Spleen (tissue), 7 donors: ENCODE data around the gene PLAGL1.

ENCODE experiments used
- CTCF ChIP-seq, 11 experiments: fragments of 200-600 bp in 7 of 11; fragments of 450-650 bp in 4 of 11; sonication (generic) in 4 of 11; IDR thresholded peaks in 8 of 11; conservative IDR thresholded peaks in 3 of 11; 1 replicate in 7 of 11; 2 replicates in 4 of 11; pipeline versions ENCODE4 v1.4.0 to v1.8.0; 2016 to 2021; ENCODE audit warnings: antibody characterized with exemption in 11 of 11, inconsistent platforms in 4 of 11, mild to moderate bottlenecking in 1 of 11
- POLR2A ChIP-seq, 3 donors: fragments of 450-650 bp; IDR thresholded peaks; one replicate each; pipeline ENCODE4 v1.5.1; 2017; ENCODE audit warnings: antibody characterized with exemption in 3 of 3, mild to moderate bottlenecking in 1 of 3
- donor health status: DM: no; HTN: no; CAD: no; lungs with moderate emphysema.
- donor health status: DM: no; HTN: no; CAD: no.
- donor health status: DM: no; HTN: no; CAD: no.

GRCh38 chr6:143974089-143974488, 34.0 kb downstream of the PLAGL1 start:
- TF ChIP-seq POLR2A (IDR thresholded peaks at IDR 0.05) (no peak), CTCF (IDR thresholded peaks at IDR 0.05 in 8 of 11, conservative IDR thresholded peaks at IDR 0.05 in 3 of 11) (no peak)
